MCF 10A (cell line): ENCODE results near the gene OXSR1. TPM values are rescaled to one million over a fixed set of nuclear protein-coding genes. Genes with fewer than 3 reads are reported as not detected.

ENCODE experiments used
- BruUV-seq: library from RNA; stranded (reverse); fragments of 400-500 nt; replicated peaks from 2 replicates; lab custom pipeline; 2021; lab: Mats Ljungman, UMichigan
- CTCF ChIA-PET: fragments of 300-600 bp; sonication (Branson Sonifier 250); formaldehyde crosslinking; extraction: SDS; loops from one replicate; lab custom pipeline; 2021; ENCODE audit warnings: antibody characterized with exemption, inconsistent platforms; lab: Yijun Ruan, JAX
- POLR2A ChIA-PET: fragments of 300-600, 350-650 bp; sonication (Branson Sonifier 250); formaldehyde crosslinking; extraction: SDS; loops from one replicate; lab custom pipeline; 2020; ENCODE audit warnings: antibody characterized with exemption, inconsistent platforms; lab: Yijun Ruan, JAX
- DNase-seq: peaks from one replicate; pipeline ENCODE4 v3.0.0-alpha.2; 2018; ENCODE audit not compliant: unreplicated experiment
- H3K27ac Mint-ChIP-seq: one replicate; pipeline ENCODE4 v1.8.0; 2022; ENCODE audit warnings: mild to moderate bottlenecking, low read depth, mixed read lengths; ENCODE audit not compliant: unreplicated experiment
- H3K27me3 Mint-ChIP-seq: one replicate; pipeline ENCODE4 v1.8.0; 2022; ENCODE audit warnings: mixed read lengths; ENCODE audit not compliant: insufficient read depth, unreplicated experiment
- H3K36me3 Mint-ChIP-seq: one replicate; pipeline ENCODE4 v1.8.0; 2022; ENCODE audit warnings: mild to moderate bottlenecking, moderate library complexity, mixed read lengths; ENCODE audit not compliant: insufficient read depth, unreplicated experiment
- H3K4me1 Mint-ChIP-seq: one replicate; pipeline ENCODE4 v1.8.0; 2022; ENCODE audit warnings: mixed read lengths; ENCODE audit not compliant: insufficient read depth, unreplicated experiment
- H3K4me3 Mint-ChIP-seq: one replicate; pipeline ENCODE4 v1.8.0; 2022; ENCODE audit warnings: mild to moderate bottlenecking, moderate library complexity, mixed read lengths; ENCODE audit not compliant: unreplicated experiment
- H3K9me3 Mint-ChIP-seq: one replicate; pipeline ENCODE4 v1.8.0; 2022; ENCODE audit warnings: mixed read lengths; ENCODE audit not compliant: unreplicated experiment
- intact Hi-C: fragments of 100-400 bp; cut with micrococcal nuclease; formaldehyde crosslinking; loops from 2 replicates; pipeline ENCODE4 v1.14.1; 2022
- total RNA-seq: library from RNA; stranded (reverse); gene quantifications from 2 replicates; pipeline ENCODE4 v1.2.3, GENCODE V29; 2022
- TF ChIP-seq, protein P1 (sequence below): fragments of 200-600 bp; IDR thresholded peaks from one replicate; pipeline ENCODE4 v1.8.0; 2022; ENCODE audit warnings: antibody characterized with exemption, mild to moderate bottlenecking; ENCODE audit not compliant: unreplicated experiment

Gene OXSR1
- total RNA-seq, 1 experiment from 2014 or later = 75.5 TPM

DNA sequence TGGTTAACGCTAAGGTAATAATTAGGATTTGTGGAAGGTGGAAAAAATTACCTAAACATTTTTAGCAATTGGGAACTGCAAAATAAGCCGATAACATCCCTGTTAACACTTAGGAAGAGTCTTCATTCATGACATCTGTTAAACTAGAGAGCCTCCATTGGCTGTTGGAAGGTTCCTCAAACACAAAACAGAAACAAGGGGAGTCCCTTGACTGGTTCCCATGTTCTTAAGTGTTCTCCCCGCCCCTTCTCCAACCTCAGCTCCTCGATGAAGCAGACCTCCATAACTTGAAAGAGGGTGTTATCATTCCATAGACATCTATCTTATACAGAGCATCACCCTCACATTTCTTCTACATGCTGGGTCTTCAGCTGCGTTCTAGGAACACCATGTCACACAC lies 102.8 kb downstream of the OXSR1 start:
- Mint-ChIP-seq H3K36me3 (no peaks in the 10 kb centered on the region), H3K27me3 (no peaks in the 10 kb centered on the region), H3K4me3 (no peak overlapping the region), H3K4me1 (no peaks in the 10 kb centered on the region), H3K9me3 (no peaks in the 10 kb centered on the region), H3K27ac (no peak overlapping the region)
- TF ChIP-seq, protein P1, sequence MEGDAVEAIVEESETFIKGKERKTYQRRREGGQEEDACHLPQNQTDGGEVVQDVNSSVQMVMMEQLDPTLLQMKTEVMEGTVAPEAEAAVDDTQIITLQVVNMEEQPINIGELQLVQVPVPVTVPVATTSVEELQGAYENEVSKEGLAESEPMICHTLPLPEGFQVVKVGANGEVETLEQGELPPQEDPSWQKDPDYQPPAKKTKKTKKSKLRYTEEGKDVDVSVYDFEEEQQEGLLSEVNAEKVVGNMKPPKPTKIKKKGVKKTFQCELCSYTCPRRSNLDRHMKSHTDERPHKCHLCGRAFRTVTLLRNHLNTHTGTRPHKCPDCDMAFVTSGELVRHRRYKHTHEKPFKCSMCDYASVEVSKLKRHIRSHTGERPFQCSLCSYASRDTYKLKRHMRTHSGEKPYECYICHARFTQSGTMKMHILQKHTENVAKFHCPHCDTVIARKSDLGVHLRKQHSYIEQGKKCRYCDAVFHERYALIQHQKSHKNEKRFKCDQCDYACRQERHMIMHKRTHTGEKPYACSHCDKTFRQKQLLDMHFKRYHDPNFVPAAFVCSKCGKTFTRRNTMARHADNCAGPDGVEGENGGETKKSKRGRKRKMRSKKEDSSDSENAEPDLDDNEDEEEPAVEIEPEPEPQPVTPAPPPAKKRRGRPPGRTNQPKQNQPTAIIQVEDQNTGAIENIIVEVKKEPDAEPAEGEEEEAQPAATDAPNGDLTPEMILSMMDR = no peak
- DNase-seq = no peak
- intact Hi-C loops = no loop called here
- POLR2A ChIA-PET = no interaction called here
- CTCF ChIA-PET = interaction anchor here (0.7 to 1.7 kb wide), 3 partner anchors 16 to 212 kb away, joined by 3 read pairs; no protein-coding TSS in a partner anchor
- no TSS peak for BruUV-seq

DNA sequence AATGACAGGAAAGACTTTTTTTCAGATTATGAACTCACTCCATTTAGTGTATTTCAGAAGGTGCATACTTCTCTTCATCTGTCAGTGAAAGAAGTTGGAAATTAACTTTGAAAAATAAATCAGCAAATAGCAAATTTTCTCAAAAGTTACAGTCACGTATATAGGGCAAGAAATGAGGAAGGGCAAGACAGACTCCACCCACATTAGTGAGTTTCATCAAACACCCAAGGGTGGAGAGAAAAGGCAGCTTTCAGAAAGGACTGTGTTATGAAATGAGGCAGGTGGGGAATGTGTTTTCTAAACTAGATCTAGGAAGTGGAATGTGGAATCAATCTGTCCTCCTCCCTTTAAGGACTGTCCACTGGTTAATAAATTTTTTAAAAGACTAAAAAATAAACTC lies 103.2 kb downstream of the OXSR1 start:
- Mint-ChIP-seq H3K4me3 (no peak overlapping the region), H3K4me1 (no peaks in the 10 kb centered on the region), H3K27me3 (no peaks in the 10 kb centered on the region), H3K36me3 (no peaks in the 10 kb centered on the region), H3K9me3 (no peaks in the 10 kb centered on the region), H3K27ac (no peak overlapping the region)
- no peak for DNase-seq
- BruUV-seq = no TSS peak
- intact Hi-C loops = no loop called here
- CTCF ChIA-PET = interaction anchor here (0.7 to 1.7 kb wide), 3 partner anchors 17 to 212 kb away, joined by 3 read pairs; no protein-coding TSS in a partner anchor
- POLR2A ChIA-PET = no interaction called here
- TF ChIP-seq, protein P1 = no peak

DNA sequence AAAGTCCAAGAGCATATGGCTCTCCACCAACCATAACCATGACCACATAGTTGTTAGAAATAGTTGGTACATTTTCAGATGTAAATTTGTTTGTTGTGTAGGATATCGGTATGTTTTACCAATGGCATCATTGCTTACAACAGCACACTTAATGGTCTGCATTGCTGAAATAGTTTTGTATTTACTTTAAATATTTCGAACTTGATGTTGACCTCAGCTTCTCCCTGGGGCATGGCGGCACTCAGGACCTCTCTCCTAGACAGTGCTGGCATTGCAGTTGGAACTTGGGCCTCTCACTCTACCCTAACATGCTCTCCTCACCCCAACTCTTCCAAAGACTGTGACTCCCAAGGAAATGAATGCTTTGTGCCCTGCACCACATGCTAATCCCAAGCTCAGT lies 105.3 kb downstream of the OXSR1 start:
- no peak overlapping the region for H3K4me3 Mint-ChIP-seq
- H3K9me3 Mint-ChIP-seq = no peaks in the 10 kb centered on the region
- intact Hi-C loops = no loop called here
- no TSS peak for BruUV-seq
- no peaks in the 10 kb centered on the region for H3K4me1 Mint-ChIP-seq
- TF ChIP-seq, protein P1 = no peak
- H3K27me3 Mint-ChIP-seq = no peaks in the 10 kb centered on the region
- H3K27ac Mint-ChIP-seq = no peak overlapping the region
- no peaks in the 10 kb centered on the region for H3K36me3 Mint-ChIP-seq
- no peak for DNase-seq
- CTCF ChIA-PET = interaction anchor here (0.7 to 1.6 kb wide), 4 partner anchors 28 to 1936 kb away, joined by 3 to 4 read pairs (median 3); partner anchors contain the start of gene XYLB
- POLR2A ChIA-PET = interaction anchor here (0.6 to 0.8 kb wide), 2 partner anchors 154 to 202 kb away, joined by 3 to 5 read pairs; no protein-coding TSS in a partner anchor

DNA sequence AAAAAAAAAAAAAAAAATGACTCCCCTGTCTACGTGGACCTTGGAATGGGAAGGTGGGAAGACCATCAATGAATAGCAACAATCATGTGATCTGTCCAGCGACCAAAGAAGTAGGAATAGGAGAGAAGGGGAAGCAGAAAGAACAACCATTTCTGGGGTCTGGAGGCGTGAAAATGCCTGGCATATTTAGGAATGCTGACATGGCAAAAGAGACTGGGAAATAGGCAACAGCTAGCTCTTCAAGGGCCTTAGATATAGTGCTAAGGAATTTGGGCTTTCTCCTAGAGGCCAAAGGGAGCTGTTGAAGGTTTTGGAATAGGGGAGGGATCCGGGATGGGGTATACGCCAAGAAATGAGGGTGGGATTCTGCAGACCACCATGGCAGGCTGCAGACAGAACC lies 106.2 kb downstream of the OXSR1 start:
- CTCF ChIA-PET = interaction anchor here (0.5 to 1.6 kb wide), 4 partner anchors 9 to 177 kb away, joined by 3 to 4 read pairs (median 3); partner anchors contain the start of gene XYLB
- H3K27me3 Mint-ChIP-seq = no peaks in the 10 kb centered on the region

More for the DNA sequence above, 106.2 kb downstream of the OXSR1 start:
- POLR2A ChIA-PET = no interaction called here
- no peak overlapping the region for H3K27ac Mint-ChIP-seq
- BruUV-seq = no TSS peak
- no peaks in the 10 kb centered on the region for H3K9me3 Mint-ChIP-seq
- H3K36me3 Mint-ChIP-seq = no peaks in the 10 kb centered on the region
- TF ChIP-seq, protein P1 = no peak
- no peaks in the 10 kb centered on the region for H3K4me1 Mint-ChIP-seq
- intact Hi-C loops = no loop called here
- DNase-seq = no peak
- no peak overlapping the region for H3K4me3 Mint-ChIP-seq
